GM19397 (cell line): ENCODE results near the gene CCDC186.

Experiments
- ATAC-seq: cut with Tn5 transposase; IDR thresholded peaks from one replicate; pipeline ENCODE4 v1.9.1; 2021; ENCODE audit warnings: mild to moderate bottlenecking, moderate library complexity; ENCODE audit not compliant: unreplicated experiment

CCDC186 gene

DNA sequence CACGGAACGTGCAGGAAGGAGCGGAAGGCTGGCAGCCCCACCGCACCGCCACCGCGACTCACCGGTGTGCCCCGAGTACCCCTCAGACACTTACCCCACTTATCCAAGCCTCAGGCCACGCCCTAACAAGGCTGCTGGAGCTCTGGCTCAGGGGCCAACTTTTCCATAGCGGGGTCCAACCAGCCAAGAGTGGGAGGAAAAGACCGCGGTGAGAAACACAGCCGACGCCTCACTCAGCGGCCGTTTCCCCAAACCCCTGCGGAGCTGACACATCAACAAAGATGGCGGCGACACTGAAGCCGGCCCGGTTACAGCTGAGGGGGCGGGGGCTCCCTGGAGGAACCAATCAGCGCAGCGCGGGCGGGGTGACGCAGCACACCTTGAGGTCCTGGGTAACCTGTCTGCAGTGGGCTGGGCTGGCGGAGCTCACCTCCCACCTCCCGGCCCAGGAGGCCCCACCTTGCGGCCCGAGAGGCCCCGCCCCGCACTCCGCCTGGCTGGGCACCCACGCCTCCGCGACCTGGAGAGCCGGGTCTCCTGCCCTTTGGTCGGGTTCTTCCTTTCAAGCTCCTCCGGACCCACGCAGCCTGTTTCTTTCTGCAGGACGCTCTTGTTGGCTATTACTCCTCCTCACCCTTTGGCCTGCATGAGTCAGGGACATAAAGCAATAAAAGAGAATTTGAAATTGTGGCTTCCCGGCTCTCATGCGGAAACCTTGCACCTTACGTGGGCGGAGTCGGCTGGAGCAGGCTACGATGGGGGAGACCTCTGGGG, at the start of gene CCDC186:
Gene CCDC186 (minus strand): TSS at position 283 of the 774 bp plus-strand sequence. CDS start 10,935 bp downstream, outside the sequence.
- peak; percentile 99 for ATAC-seq

DNA sequence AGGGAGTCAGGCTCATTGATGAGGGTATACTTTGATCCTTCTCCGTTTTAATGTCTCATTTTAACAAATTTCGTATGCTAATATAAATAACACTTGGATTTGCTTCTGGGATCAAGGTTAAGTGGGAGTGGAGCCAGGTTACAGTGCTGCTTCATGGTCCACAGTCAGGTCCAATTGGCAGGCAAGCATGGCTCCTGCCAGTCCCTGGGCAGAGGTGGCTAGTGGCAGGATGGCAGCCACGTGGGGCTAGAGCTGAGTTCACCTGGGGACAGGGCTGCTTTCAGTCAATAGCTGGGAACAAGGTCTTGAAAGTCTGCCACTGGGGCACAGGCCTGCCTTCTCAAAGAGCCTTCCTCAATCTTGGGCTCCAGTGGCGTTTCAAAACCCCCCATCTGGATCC, 49.1 kb upstream of the CCDC186 start:
- no peak for ATAC-seq

DNA sequence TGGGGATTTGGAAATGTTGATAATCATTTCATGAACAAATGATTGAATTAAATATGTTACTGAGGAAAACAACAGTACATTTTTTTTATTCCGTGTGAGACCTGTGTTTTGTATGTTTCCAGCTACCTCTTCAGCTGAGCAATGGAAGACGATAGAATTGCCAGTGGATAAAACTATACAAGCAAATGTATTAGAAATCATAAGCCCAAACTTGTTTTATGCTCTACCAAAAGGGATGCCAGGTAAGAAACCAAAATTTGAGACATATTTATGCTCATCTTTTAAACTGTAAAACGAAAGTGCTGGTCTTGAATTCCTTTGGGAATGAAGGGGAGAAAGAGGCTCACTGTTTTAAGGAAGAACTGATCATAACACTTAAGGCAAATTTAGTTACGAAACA, 47.2 kb upstream of the CCDC186 start:
- no peak for ATAC-seq

DNA sequence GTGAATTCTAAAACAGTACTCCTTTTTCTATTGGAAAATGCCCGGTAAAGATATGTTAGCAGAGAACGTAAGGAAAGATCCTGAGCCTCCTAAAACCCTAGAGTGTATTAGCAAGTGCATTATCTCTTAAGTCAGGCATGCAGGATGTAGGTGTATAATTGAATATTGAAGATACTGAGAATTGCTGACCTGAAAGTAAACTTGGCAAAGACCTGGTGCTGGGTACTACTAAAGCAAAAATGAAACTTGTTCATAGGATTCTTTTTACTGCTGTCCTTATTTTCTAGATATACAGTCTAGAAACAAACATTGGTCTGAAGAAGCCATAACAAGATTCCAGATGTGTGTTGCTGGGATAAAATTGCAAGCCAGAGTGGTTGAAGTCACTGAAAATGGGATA, 46.3 kb upstream of the CCDC186 start:
- ATAC-seq = no peak

DNA sequence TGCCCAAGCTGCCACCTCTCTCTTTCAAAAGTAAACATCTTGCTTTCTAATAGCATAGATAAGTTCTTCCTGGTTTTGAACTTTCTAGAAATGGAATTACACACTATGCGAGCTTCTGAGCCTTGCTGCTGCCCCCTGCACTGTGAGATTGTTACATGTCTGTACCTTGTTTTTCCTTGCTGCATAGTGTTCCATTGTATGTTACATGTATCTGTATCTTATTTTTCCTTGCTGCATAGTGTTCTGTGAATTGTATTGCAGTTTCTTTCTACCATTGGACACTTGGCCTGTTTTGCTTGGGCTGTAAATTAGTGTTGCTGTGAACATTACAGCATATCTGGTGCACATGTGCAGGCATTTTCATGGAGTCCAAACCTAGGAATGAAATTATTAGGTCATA, 41.0 kb upstream of the CCDC186 start:
- no peak for ATAC-seq

DNA sequence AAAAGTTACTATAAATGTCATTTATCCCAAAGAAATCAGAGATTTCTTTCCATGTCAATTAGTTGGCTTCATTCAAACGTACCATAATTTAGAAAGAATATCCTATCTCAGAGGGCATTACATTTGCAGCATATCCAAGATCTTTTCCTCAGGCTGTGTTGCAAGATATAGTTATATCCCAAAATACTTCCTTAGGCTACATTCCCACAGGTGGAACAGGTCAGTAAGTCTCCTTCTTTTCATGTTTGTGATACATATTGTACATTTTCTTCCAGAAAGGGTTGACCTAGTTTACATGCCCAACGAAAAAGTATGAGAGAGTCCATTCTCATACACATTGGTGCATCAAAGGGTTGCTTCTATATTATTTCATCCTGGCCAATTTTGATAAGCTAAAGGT, 38.1 kb upstream of the CCDC186 start:
- no peak for ATAC-seq

DNA sequence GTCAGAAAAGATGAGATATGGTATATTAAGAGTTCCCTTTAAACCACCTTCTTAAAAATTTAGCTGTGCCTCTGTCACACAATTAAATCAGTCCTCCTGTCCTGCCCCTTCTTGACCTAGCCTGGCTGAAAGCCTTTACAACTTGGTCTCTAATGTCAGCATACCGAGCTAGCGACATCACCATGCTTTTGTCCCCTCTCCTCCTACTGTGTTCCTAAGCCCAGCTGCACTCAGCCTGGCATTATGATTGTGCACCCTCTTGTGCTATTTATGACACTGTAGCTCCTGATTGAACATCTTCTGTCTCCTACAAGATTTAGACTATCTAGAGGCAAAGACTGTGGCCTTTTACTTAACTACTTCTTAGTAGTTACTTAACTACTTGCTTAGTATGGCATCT, 34.3 kb upstream of the CCDC186 start:
- no peak for ATAC-seq

DNA sequence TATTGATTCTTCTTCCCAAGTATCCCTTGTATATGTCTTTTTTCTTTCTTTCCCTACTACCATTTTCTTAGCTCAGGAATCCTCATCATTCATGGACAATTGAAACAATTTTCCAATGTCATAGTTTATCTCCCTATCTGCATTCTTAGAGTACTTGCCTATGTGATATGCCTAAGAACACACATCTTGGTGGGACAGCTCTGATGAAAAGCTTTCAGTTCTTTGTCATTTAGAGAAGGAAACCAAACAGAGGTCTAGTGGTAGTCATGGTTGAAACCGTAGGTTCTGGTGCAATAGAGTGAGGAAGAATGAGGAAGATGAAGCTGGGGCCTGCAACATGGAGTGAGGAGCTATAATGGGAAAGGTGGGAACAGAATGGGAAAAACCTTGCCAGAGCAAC, 33.3 kb upstream of the CCDC186 start:
- no peak for ATAC-seq

DNA sequence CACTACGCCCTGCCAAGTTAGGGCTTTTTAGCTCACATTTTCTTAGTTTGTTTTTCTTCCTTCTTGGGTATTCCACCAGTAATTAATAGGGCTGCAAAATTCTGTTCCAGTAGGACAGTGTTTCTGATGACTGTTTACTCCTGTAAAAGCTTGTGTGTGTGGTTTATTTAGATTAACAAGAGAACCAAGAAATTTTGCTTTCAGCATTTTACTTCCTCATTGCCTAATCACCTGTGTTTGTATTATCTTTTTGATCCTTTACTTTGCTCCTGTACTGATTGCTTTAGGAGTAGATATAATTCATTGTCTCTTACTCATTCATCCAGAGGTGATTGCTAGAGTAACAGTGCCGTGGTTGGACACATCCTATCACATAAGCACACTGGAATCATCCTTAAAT, 32.9 kb upstream of the CCDC186 start:
- ATAC-seq = no peak

DNA sequence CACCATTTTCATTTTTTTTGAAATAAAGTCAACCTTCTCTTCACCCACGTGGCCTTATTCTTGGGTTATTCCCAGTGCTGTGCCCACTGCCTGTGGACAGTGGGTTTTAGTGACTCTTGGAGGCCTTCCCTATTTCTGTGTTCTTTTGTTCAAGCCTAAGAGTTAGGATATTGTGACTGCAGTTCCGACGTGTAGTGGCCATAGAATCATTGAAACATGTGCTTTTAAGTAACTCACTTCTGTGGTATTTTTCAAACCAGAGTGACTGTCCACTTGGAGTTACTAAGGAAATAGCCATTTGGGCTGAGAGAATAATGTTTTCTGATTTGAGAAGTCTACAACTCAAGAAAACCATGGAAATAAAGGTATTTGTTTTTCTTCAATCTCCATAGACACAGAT, 28.8 kb upstream of the CCDC186 start:
- ATAC-seq = no peak

DNA sequence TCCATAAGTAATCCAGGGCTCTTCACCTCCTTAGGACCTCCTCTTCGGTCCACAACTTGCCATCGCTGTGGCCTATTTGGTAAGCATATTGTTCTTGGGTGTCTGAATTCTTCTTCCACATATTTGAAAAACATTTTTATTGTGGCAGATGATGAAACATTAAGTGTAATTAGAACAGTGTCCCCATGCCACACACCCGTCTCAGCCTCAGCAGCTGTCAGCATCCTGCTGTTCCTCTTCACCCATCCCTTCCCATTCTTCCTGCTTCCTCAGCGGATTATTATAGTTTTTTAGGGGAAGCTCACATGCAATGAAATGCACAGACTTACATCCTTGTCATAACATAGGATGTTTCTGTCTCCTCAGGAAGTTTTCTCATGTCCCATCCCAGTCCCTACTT, 25.2 kb upstream of the CCDC186 start:
- ATAC-seq = no peak

DNA sequence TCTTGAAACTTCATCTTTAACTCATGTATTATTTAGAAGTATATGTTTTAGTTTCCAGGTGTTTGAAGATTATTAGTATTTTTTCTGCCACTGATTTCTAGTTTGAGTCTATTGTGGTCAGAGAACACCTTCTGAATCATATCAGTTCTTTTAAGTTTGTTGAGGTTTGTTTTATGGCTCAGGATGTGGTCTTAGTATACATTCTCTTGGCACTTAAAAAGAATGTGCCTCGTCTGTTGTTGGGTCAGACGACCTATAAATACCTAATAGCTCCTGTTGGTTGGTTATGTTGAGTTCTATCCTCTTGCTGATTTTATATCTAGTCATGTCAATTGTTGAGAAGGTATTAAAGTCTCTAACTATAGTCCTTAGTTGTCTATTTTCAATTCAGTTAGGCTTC, 21.1 kb upstream of the CCDC186 start:
- ATAC-seq = peak; percentile 64

DNA sequence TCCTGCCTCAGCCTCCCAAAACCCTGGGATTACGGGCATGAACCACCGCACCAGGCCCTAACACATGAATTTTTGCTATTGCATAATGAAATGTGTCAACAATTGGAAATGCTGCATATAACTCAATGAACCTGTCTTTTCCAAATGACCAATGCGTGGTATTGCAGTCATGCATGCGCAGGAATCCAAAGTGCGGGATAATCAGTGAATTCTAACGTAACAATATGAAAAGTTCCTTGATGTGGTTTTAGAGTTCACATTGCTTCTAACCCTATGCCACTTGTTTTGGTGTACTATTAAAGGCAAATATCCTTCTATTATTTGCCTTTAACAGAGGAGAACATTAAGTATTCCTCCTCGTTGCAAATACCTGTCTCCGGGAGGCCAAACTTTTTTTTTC, 15.7 kb upstream of the CCDC186 start:
- no peak for ATAC-seq

DNA sequence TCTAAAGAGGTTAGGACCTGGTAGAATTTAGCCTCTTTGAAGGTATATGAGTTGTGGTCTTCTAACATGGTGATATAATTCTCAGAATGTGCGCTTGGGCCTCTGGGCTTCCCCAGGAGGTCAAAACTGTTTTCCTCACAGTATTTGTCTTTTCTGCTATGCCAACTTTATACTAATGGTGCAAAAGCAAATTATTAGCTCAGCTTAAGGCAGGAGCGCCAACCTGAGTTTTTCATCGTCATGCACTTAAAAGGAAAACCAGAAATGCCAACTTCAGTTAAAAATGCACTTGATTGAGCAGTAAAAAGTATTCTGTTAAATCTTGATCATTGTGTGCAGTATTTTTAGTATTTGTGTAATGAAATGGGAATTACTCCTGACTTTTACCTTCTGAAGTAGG, 14.9 kb upstream of the CCDC186 start:
- ATAC-seq = no peak

DNA sequence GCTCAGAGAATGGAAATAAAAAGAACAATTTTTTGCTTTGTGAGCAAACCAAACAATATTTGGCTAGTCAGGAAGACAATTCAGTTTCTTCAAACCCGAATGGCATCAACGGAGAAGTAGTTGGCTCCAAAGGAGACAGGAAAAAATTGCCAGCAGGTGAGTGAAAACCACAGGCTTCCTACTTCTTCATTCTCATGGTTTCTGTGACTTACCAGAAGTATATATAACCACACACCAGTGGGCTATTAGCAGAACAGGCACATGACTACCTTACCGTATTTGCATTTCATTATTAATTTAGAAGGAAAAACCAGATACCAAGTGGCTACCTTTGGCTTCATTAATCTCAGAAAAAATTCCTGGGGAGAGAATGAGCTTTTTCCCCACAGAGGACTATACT, 14.0 kb upstream of the CCDC186 start:
- no peak for ATAC-seq

DNA sequence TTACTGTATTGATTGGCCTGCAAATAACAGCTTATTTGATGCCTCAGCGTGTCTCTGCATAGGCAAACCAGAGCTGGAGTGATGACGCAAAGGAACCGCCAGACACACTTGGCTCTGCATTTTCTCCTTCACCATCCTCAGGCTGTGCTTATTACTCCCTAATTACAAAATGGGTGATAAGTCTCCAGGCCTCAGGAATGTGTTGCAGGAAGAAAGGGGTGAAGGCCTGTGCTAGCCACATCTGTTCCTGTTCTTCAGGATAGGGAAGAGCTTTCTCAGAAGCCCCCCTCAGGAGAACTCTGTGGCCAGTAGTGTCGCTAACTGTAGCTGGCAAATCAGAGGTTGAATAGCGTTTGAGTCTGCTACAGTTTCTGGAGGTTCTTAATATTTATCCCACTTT, 10.3 kb upstream of the CCDC186 start:
- ATAC-seq = no peak

DNA sequence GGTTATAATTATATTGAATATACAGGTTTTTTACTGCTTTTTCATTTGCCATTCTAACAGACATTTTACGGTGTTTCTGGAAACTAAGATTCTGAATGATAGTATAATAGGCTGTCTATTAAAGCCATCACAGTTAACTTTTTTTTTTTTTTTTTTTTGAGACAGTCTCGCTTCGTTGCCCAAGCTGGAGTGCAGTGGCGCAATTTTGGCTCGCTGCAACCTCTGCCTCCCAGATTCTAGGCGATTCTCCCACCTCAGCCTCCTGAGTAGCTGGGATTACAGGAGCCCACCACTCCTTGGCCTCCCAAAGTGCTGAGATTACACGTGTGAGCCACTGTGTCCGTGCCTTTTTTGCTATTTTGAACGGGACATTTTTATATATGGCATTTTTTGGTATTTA, 9.6 kb upstream of the CCDC186 start:
- ATAC-seq = no peak

DNA sequence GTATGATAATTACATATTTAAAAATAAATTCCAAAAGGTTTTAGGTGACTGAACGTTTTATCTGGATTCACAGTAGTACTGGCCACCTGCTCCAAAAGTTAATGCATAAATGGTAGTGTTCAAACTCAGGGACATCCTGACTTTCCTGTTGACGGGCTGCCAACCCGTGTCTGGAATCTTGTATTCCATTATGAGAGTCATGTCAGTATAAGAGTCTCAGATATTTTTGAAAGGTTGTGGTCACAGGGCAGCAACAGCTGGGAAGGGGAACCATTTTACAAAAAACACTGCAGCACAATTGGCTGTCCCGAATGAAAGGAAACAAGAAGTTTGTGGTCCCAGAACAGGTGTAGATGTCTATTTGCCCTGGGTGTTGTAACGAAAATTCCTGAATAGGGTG, 8.0 kb upstream of the CCDC186 start:
- ATAC-seq = no peak

DNA sequence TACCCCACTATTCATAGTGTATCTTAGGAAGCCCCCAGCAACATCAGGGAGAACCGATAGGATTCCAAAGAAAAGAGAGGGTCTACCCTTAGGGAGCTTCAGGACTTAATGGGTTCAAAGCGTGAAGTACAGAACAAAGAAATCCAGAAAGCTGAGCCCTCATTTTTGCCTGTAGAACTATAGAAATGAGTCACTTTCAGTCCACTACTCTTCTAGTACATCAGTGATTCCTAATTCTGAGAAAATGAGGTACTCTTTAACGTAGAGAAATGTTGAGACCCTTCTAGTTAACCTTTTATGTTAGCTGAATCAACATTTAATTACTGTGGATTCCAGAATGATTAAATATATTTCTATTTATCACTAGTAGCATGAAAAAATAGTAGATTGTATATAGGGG, 6.9 kb upstream of the CCDC186 start:
- ATAC-seq = no peak

DNA sequence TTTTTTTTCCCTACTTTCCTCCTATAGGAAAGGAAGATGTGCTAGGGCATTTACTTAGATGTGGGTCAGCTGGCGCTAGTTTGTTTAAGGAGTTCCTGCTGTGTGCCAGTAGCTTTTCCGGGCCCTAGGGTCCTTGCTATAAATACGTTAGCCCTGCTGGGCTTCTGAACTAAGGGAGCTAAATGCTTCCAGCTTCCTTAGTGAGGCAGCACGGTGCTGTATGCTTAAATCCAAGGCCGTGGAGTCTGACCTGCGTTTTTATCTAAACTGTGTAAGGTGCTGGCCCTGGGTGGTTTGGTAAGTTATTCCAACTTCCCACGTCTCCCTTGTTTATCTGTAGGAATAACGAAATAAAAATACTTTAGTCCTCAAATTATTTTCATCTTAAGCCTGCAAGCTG, 5.7 kb upstream of the CCDC186 start:
- no peak for ATAC-seq

DNA sequence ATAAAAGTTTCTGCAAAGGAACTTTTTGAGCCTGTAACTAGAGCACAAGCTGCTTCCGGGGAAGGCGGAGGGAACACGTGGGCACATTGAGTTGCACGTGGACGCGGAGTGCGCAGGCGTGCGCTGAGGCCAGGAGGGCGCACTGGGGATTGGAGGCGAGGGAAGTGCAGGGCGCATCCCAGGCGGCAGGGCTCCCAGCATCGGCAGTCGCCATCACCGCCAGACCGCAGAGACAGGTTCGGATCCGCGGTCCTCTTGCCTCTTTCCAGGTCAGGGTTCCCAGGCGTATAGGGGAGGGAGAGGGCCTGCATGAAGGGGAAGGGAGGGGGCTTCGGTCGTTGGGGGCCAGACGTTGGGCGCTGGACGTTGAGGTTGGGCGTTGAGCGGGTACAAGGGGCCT, 5.1 kb upstream of the CCDC186 start, which contains the start of gene TDRD1:
Gene TDRD1 (plus strand): TSS at position 206 of the 400 bp plus-strand sequence. CDS start 8,479 bp downstream, outside the sequence.
- no peak for ATAC-seq

DNA sequence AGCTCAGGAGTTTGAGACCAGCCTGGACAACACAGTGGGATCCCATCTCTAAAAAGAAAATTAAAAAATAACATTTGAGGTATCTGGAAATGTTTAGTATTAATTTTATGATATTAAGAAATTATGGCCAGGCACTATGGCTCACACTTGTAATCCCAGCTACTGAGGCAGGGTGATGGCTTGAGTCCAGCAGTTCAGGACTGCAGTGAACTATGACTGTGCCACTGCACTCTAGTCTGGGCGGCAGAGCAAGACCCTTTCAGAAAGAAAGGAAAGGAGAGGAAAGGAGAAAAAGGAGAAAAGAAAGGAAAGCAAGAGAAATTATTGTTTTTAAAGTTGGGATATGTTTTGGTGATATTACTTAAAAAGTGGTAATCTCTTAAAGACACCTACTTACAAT, 2.5 kb upstream of the CCDC186 start:
- ATAC-seq = no peak

DNA sequence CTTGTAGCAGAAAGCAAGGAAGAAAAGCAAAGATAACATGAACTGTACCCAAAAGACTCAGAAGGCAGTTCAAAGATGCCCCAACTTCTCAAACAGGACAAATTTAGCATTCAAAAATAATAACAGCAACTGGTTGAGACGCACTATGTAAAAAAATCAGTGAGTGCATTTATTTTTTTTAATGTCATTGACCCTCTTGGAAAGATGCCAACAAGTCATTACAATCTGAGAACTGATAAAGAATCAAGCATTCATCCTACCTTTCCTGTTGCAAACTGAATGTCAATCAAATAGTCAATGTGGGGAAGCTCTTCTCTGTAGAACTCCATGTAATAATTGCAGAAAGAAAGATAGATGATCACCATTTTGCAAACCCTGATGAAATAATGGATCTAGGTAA, 1.7 kb upstream of the CCDC186 start:
- no peak for ATAC-seq
